HG02571 (cell line): ENCODE results near the gene FAM151A.

Source experiments
- ATAC-seq: cut with Tn5 transposase; IDR thresholded peaks from one replicate; pipeline ENCODE4 v1.9.1; 2021; ENCODE audit warnings: mild to moderate bottlenecking, moderate library complexity; ENCODE audit not compliant: unreplicated experiment

FAM151A gene

GRCh38 chr1:54581621-54582035 lies 41.7 kb downstream of the FAM151A start:
- no peak for ATAC-seq

- ATAC-seq = no peak
These were observed 42.3 kb downstream of the FAM151A start for GRCh38 chr1:54580856-54581550.

GRCh38 chr1:54579337-54579781 lies 44.0 kb downstream of the FAM151A start:
- no peak for ATAC-seq

- ATAC-seq = no peak
These were observed 45.7 kb downstream of the FAM151A start for GRCh38 chr1:54577612-54578011.

GRCh38 chr1:54575605-54576290 lies 47.6 kb downstream of the FAM151A start:
- ATAC-seq = no peak

- ATAC-seq = no peak
These were observed 48.2 kb downstream of the FAM151A start for GRCh38 chr1:54575161-54575560.

- no peak for ATAC-seq
These were observed 49.1 kb downstream of the FAM151A start for GRCh38 chr1:54574158-54574778.

GRCh38 chr1:54572542-54572850 lies 50.8 kb downstream of the FAM151A start:
- ATAC-seq = no peak

GRCh38 chr1:54571803-54572541 lies 51.4 kb downstream of the FAM151A start:
- no peak for ATAC-seq

GRCh38 chr1:54571326-54571725 lies 52.0 kb downstream of the FAM151A start:
- ATAC-seq = no peak

GRCh38 chr1:54570161-54570560 lies 53.2 kb downstream of the FAM151A start:
- no peak for ATAC-seq

- ATAC-seq = no peak
These were observed 54.0 kb downstream of the FAM151A start for GRCh38 chr1:54569339-54569738.

- no peak for ATAC-seq
These were observed 55.4 kb downstream of the FAM151A start for GRCh38 chr1:54567961-54568360.

GRCh38 chr1:54566438-54567141 lies 56.7 kb downstream of the FAM151A start:
- no peak for ATAC-seq

GRCh38 chr1:54565113-54565501 lies 58.2 kb downstream of the FAM151A start:
- ATAC-seq = no peak

- no peak for ATAC-seq
These were observed 58.8 kb downstream of the FAM151A start for GRCh38 chr1:54564312-54565112.

- ATAC-seq = no peak
These were observed 63.5 kb downstream of the FAM151A start for GRCh38 chr1:54559771-54560231.
